Hepatocyte (in vitro differentiated cells): ENCODE data around the gene SCYL3. TPM values are rescaled to one million over a fixed set of nuclear protein-coding genes. Genes with fewer than 3 reads are reported as not detected.

Experiments
- DNase-seq: peaks from one replicate; pipeline ENCODE4 v3.0.0-alpha.2; 2016; ENCODE audit warnings: low spot score
- H2AFZ ChIP-seq: fragments of 200-600 bp; sonication (generic); 2 replicates; pipeline ENCODE4 v1.6.0; 2016; ENCODE audit warnings: antibody characterized with exemption, mild to moderate bottlenecking
- H3K27ac ChIP-seq: fragments of 200-600 bp; sonication (generic); 2 replicates; pipeline ENCODE4 v1.5.1; 2016; ENCODE audit warnings: mild to moderate bottlenecking
- H3K27me3 ChIP-seq: fragments of 200-600 bp; sonication (generic); 2 replicates; pipeline ENCODE4 v1.6.1; 2016
- H3K36me3 ChIP-seq: fragments of 200-600 bp; sonication (generic); replicated peaks from 2 replicates; pipeline ENCODE4 v1.5.1; 2016; ENCODE audit warnings: low read depth; ENCODE audit not compliant: insufficient read depth
- H3K4me1 ChIP-seq: fragments of 200-600 bp; sonication (generic); 2 replicates; pipeline ENCODE4 v1.5.1; 2016; ENCODE audit warnings: mild to moderate bottlenecking, moderate library complexity; ENCODE audit not compliant: insufficient read depth
- H3K4me2 ChIP-seq: fragments of 200-600 bp; sonication (generic); 2 replicates; pipeline ENCODE4 v1.6.0; 2016
- H3K4me3 ChIP-seq: fragments of 200-600 bp; sonication (generic); 2 replicates; pipeline ENCODE4 v1.5.1; 2016; ENCODE audit warnings: mild to moderate bottlenecking
- H3K79me2 ChIP-seq: fragments of 200-600 bp; sonication (generic); 2 replicates; pipeline ENCODE4 v1.6.0; 2017; ENCODE audit warnings: mild to moderate bottlenecking
- H3K9me2 ChIP-seq: fragments of 200-600 bp; sonication (generic); replicated peaks from 2 replicates; pipeline ENCODE4 v1.6.0; 2017; ENCODE audit warnings: mild to moderate bottlenecking; ENCODE audit not compliant: insufficient read depth
- H3K9me3 ChIP-seq: fragments of 200-600 bp; sonication (generic); 2 replicates; pipeline ENCODE4 v1.5.1; 2016; ENCODE audit warnings: low read depth, mild to moderate bottlenecking
- H4K20me1 ChIP-seq: fragments of 200-600 bp; sonication (generic); 2 replicates; pipeline ENCODE4 v1.6.0; 2016; ENCODE audit warnings: mild to moderate bottlenecking; ENCODE audit not compliant: insufficient read depth, poor library complexity, severe bottlenecking
- EZH2 ChIP-seq: fragments of 200-600 bp; sonication (generic); IDR thresholded peaks from 2 replicates; pipeline ENCODE4 v1.6.1; 2016; ENCODE audit warnings: antibody characterized with exemption, mild to moderate bottlenecking, borderline replicate concordance
- EZH2phosphoT487 ChIP-seq: fragments of 200-600 bp; sonication (generic); IDR thresholded peaks from one replicate; pipeline ENCODE4 v1.6.1; 2018; ENCODE audit warnings: antibody characterized with exemption, mild to moderate bottlenecking, low read depth, moderate library complexity; ENCODE audit not compliant: unreplicated experiment, severe bottlenecking
- WGBS: methylation state at CpG from one replicate; pipeline ENCODE4 v1.1.6; 2016; ENCODE audit warnings: low lambda C conversion rate; ENCODE audit errors: missing lambda C conversion rate; 5-methylcytosine and 5-hydroxymethylcytosine counted together
- polyA plus RNA-seq: library from polyadenylated mRNA; unstranded; fragments of >200 nt; fragmentation: Nextera tagmentation; extraction: Ambion mirVana; gene quantifications from 2 replicates; pipeline ENCODE4 v1.2.1, GENCODE V29; 2016
- total RNA-seq: library from RNA; depleted of rRNA; stranded (reverse); fragments of >200 nt; gene quantifications from 2 replicates; pipeline ENCODE4 v1.2.3, GENCODE V29; 2014
- TF ChIP-seq, protein P1 (sequence below): fragments of 200-600 bp; sonication (generic); IDR thresholded peaks from 2 replicates; pipeline ENCODE4 v1.5.1; 2016; ENCODE audit warnings: antibody characterized with exemption, mild to moderate bottlenecking; ENCODE audit not compliant: poor library complexity

The SCYL3 gene
- total and polyA plus RNA-seq, 2 experiments from 2014 or later = 4.9 to 7.7 TPM

DNA sequence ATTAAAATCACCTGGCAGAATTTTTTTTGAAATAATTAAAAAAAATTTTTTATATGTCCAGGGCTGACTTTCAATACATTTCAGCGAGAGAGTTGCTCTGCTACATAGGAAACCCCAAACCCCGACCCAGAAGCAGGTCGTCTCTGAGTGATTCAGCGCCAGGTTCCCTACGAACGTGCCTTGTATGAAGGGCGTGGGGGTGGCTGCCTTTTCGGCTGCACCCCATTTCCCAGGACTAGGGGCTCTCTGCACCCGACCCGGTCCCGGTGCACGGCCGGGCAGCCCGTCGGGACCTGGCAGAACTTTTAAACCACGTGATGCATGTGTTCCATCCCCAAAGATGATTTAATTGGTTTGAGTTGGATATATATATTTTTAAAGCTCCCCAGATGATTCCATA, 15.8 kb upstream of the SCYL3 start:
- Histone ChIP-seq H4K20me1 (no peaks in the 10 kb centered on the region), H3K36me3 (no peaks in the 10 kb centered on the region)
- no peak for DNase-seq

DNA sequence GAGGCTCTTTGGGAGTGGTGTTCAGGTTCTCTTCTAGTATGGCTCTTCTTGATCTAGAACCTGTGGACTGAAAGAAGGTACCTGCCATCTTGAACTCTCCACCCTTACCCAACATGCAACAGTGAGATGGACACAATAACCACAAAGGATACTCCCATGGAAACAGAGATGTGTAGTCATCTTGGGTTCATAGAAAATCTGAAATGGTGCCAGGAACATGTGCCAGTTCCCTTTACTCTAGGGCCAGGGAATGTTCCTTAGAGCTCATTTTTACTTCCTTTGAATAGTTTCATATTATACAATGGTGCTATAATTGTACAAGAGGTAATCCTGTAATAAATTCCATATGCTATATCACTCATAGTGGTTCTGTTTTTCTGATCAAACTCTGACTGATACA, 13.2 kb upstream of the SCYL3 start:
- TF ChIP-seq, protein P1, sequence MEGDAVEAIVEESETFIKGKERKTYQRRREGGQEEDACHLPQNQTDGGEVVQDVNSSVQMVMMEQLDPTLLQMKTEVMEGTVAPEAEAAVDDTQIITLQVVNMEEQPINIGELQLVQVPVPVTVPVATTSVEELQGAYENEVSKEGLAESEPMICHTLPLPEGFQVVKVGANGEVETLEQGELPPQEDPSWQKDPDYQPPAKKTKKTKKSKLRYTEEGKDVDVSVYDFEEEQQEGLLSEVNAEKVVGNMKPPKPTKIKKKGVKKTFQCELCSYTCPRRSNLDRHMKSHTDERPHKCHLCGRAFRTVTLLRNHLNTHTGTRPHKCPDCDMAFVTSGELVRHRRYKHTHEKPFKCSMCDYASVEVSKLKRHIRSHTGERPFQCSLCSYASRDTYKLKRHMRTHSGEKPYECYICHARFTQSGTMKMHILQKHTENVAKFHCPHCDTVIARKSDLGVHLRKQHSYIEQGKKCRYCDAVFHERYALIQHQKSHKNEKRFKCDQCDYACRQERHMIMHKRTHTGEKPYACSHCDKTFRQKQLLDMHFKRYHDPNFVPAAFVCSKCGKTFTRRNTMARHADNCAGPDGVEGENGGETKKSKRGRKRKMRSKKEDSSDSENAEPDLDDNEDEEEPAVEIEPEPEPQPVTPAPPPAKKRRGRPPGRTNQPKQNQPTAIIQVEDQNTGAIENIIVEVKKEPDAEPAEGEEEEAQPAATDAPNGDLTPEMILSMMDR = no peak
- TF ChIP-seq EZH2phosphoT487 = no peak
- TF ChIP-seq EZH2 = no peak
- Histone ChIP-seq H4K20me1 (no peaks in the 10 kb centered on the region), H3K27me3 (no peaks in the 10 kb centered on the region)

More for the DNA sequence above, 15.8 kb upstream of the SCYL3 start:
- H3K27me3 ChIP-seq = no peaks in the 10 kb centered on the region
- H3K27ac ChIP-seq = no peak overlapping the region
- TF ChIP-seq EZH2 (no peak), EZH2phosphoT487 (no peak)
- TF ChIP-seq, protein P1 = no peak
- no peak overlapping the region for H3K4me2 ChIP-seq
- no peaks in the 10 kb centered on the region for H3K79me2 ChIP-seq
- H2AFZ ChIP-seq = no peak overlapping the region
- H3K9me2 ChIP-seq = no peaks in the 10 kb centered on the region
- 97% methylated on average over 16 of the region's 16 CpGs for WGBS
- no peak overlapping the region for H3K4me3 ChIP-seq
- no peaks in the 10 kb centered on the region for H3K4me1 ChIP-seq
- H3K9me3 ChIP-seq = no peaks in the 10 kb centered on the region

DNA sequence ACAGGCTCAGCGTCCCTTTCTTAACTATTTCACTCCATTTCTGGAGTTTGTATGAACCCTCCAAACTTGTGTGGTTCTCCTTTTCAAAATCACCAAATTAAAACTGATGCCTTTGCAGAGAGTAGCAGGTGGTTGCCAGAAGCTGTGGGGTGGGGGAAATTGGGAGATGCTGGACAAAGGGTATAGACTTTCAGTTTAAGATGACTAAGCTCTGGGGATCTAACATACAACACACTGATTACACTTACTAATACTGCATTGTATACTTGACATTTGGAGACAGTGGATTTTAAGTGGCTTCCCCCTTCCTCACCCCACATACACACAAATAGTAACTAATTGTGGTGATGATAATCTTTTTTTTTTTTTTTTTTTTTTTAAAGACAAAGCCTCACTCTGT, 11.1 kb upstream of the SCYL3 start:
- 88% methylated on average over 1 of the region's 1 CpG for WGBS
- Histone ChIP-seq H3K27ac (no peak overlapping the region), H3K9me3 (no peaks in the 10 kb centered on the region), H3K27me3 (no peaks in the 10 kb centered on the region), H4K20me1 (no peaks in the 10 kb centered on the region), H2AFZ (no peak overlapping the region), H3K36me3 (no peaks in the 10 kb centered on the region), H3K79me2 (no peaks in the 10 kb centered on the region), H3K4me3 (no peak overlapping the region), H3K4me2 (no peak overlapping the region), H3K4me1 (no peaks in the 10 kb centered on the region), H3K9me2 (no peaks in the 10 kb centered on the region)
- TF ChIP-seq, protein P1 = no peak
- TF ChIP-seq EZH2phosphoT487 = no peak
- TF ChIP-seq EZH2 = no peak
- DNase-seq = no peak

More for the DNA sequence above, 13.2 kb upstream of the SCYL3 start:
- H3K4me1 ChIP-seq = no peaks in the 10 kb centered on the region
- H3K9me3 ChIP-seq = no peaks in the 10 kb centered on the region
- no peak overlapping the region for H3K4me3 ChIP-seq
- no peaks in the 10 kb centered on the region for H3K79me2 ChIP-seq
- H3K27ac ChIP-seq = no peak overlapping the region
- H3K9me2 ChIP-seq = no peaks in the 10 kb centered on the region
- H2AFZ ChIP-seq = no peak overlapping the region
- no peak for DNase-seq
- no peak overlapping the region for H3K4me2 ChIP-seq
- no peaks in the 10 kb centered on the region for H3K36me3 ChIP-seq

DNA sequence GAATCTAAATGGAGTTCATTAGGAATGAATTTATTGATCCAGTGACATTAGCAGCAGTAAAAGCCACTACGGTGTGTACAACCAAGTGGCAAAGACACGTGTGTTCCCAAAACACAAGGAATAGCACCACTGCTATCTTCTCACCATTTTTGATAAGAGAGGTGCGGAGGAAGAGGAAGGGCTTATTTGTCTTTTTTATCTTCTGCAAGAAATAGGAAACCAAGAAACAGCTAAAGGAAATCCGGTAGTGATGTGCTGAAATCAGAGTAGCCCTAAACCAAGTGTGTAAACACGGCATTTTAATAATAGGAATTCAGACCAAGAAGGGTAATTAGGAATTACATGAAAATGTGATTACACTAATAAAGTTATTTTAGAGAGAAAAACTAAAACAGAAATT, 9.1 kb upstream of the SCYL3 start:
- Histone ChIP-seq H3K27me3 (no peaks in the 10 kb centered on the region), H3K36me3 (no peaks in the 10 kb centered on the region), H3K79me2 (no peaks in the 10 kb centered on the region), H4K20me1 (no peaks in the 10 kb centered on the region), H2AFZ (no peak overlapping the region), H3K9me2 (no peaks in the 10 kb centered on the region), H3K9me3 (no peaks in the 10 kb centered on the region), H3K27ac (no peak overlapping the region), H3K4me2 (no peak overlapping the region), H3K4me1 (no peaks in the 10 kb centered on the region), H3K4me3 (no peak overlapping the region)
- 59% methylated on average over 5 of the region's 5 CpGs for WGBS
- DNase-seq = no peak
- TF ChIP-seq, protein P1 = no peak
- no peak for TF ChIP-seq EZH2phosphoT487
